HG02970 (cell line): ENCODE measurements around the gene COL24A1.

Source experiments
- ATAC-seq: cut with Tn5 transposase; IDR thresholded peaks from one replicate; pipeline ENCODE4 v1.9.1; 2021; ENCODE audit warnings: mild to moderate bottlenecking, moderate library complexity, moderate number of reproducible peaks; ENCODE audit not compliant: unreplicated experiment, low FRiP score

The COL24A1 gene

GRCh38 chr1:86156566-86157455, at the start of gene COL24A1:
Gene COL24A1, minus strand, starts transcription at chr1:86156772. Its CDS starts 376 bp downstream, at chr1:86156396.
- ATAC-seq, result no peak

GRCh38 chr1:86205741-86206140, 49.2 kb upstream of the COL24A1 start:
- ATAC-seq, result no peak

- no peak for ATAC-seq
Measured at GRCh38 chr1:86202552-86203340, 46.2 kb upstream of the COL24A1 start.

- ATAC-seq, result no peak
Measured at GRCh38 chr1:86201311-86201710, 44.7 kb upstream of the COL24A1 start.

- no peak for ATAC-seq
Measured at GRCh38 chr1:86200901-86201300, 44.3 kb upstream of the COL24A1 start.

- ATAC-seq, result no peak
Measured at GRCh38 chr1:86197206-86197855, 40.8 kb upstream of the COL24A1 start.

- ATAC-seq, result no peak
Measured at GRCh38 chr1:86195281-86195680, 38.7 kb upstream of the COL24A1 start.

GRCh38 chr1:86194491-86195034, 38.0 kb upstream of the COL24A1 start:
- ATAC-seq, result no peak

GRCh38 chr1:86192417-86192816, 35.8 kb upstream of the COL24A1 start:
- no peak for ATAC-seq

GRCh38 chr1:86191958-86192357, 35.4 kb upstream of the COL24A1 start:
- ATAC-seq, result no peak

- ATAC-seq, result no peak
Measured at GRCh38 chr1:86190873-86191272, 34.3 kb upstream of the COL24A1 start.

GRCh38 chr1:86184426-86184825, 27.9 kb upstream of the COL24A1 start:
- ATAC-seq, result no peak

GRCh38 chr1:86183810-86184209, 27.2 kb upstream of the COL24A1 start:
- ATAC-seq, result no peak

GRCh38 chr1:86176226-86176625, 19.7 kb upstream of the COL24A1 start:
- ATAC-seq, result no peak

- no peak for ATAC-seq
Measured at GRCh38 chr1:86175756-86176155, 19.2 kb upstream of the COL24A1 start.

GRCh38 chr1:86169625-86170024, 13.1 kb upstream of the COL24A1 start:
- ATAC-seq, result no peak

- ATAC-seq, result no peak
Measured at GRCh38 chr1:86159800-86160199, 3.2 kb upstream of the COL24A1 start.

GRCh38 chr1:86155807-86156565, 586 bp downstream of the COL24A1 start:
- ATAC-seq, result no peak

GRCh38 chr1:86155051-86155806, 1.3 kb downstream of the COL24A1 start:
- ATAC-seq, result no peak
